Endothelial cell of umbilical vein (primary cell): ENCODE measurements around the gene PCDHA8. TPM values are rescaled to one million over a fixed set of nuclear protein-coding genes. Genes with fewer than 3 reads are reported as not detected.

Experiments
- BruUV-seq: library from RNA; stranded (reverse); fragments of 400-500 nt; replicated peaks from 2 replicates; lab custom pipeline; 2021; lab: Mats Ljungman, UMichigan
- CTCF ChIA-PET: fragments of 300-600, 350-600 bp; sonication (Branson Sonifier 250); formaldehyde crosslinking; loops from one replicate; lab custom pipeline; 2021; ENCODE audit warnings: antibody characterized with exemption, inconsistent platforms; lab: Charles Lee
- POLR2A ChIA-PET: fragments of 300-600, 350-600 bp; sonication (Branson Sonifier 250); formaldehyde crosslinking; loops from one replicate; lab custom pipeline; 2021; ENCODE audit warnings: antibody characterized with exemption, inconsistent platforms; lab: Charles Lee
- DNase-seq: peaks from one replicate; pipeline ENCODE4 v3.0.0-alpha.2; 2011; ENCODE audit warnings: low read depth, low spot score
- FAIRE-seq: peaks from 2 replicates; lab custom pipeline; 2011; peaks lifted over from hg19 to GRCh38; lab: Jason Lieb, UNC
- H2AFZ ChIP-seq: 2 replicates; pipeline ENCODE4 v1.6.0; 2012; ENCODE audit warnings: low read depth, low read length, control low read depth, inconsistent platforms
- H3K27ac ChIP-seq: 2 replicates; pipeline ENCODE4 v1.5.1; 2011; ENCODE audit warnings: low read depth, mild to moderate bottlenecking, control low read depth, low read length, moderate library complexity; ENCODE audit not compliant: insufficient read depth
- H3K27me3 ChIP-seq, 2 experiments: 2 replicates each; pipeline versions ENCODE4 v1.6.0 to v1.6.1; 2011; ENCODE audit warnings: low read length in 2 of 2, mixed read lengths in 1 of 2; ENCODE audit not compliant: control insufficient read depth in 2 of 2, insufficient read depth in 2 of 2
- H3K36me3 ChIP-seq, 2 experiments: 2 replicates in 1 of 2; 3 replicates in 1 of 2; pipeline ENCODE4 v1.5.1; 2011; ENCODE audit warnings: low read length in 2 of 2, mild to moderate bottlenecking in 1 of 2, moderate library complexity in 1 of 2; ENCODE audit not compliant: control insufficient read depth in 2 of 2, insufficient read depth in 2 of 2; ENCODE audit errors: extremely low read depth in 1 of 2
- H3K4me1 ChIP-seq: 3 replicates; pipeline ENCODE4 v1.5.1; 2011; ENCODE audit warnings: mild to moderate bottlenecking, low read length; ENCODE audit not compliant: control insufficient read depth, insufficient read depth; ENCODE audit errors: extremely low read depth
- H3K4me2 ChIP-seq: 2 replicates; pipeline ENCODE4 v1.6.1; 2011; ENCODE audit warnings: low read length, control low read depth, mixed read lengths; ENCODE audit not compliant: insufficient read depth
- H3K4me3 ChIP-seq, 3 experiments: fragments of 200-600 bp in 1 of 3; sonication (generic), shearing (Covaris generic) in 1 of 3; replicated peaks in 1 of 3; 2 replicates each; pipeline ENCODE4 v1.5.1; 2011 to 2016; ENCODE audit warnings: control low read depth in 3 of 3, low read length in 3 of 3, mild to moderate bottlenecking in 2 of 3, inconsistent platforms in 1 of 3, low read depth in 1 of 3, moderate library complexity in 1 of 3; ENCODE audit not compliant: insufficient read depth in 1 of 3
- H3K79me2 ChIP-seq: 2 replicates; pipeline ENCODE4 v1.6.0; 2012; ENCODE audit warnings: low read length, inconsistent platforms; ENCODE audit not compliant: control insufficient read depth, insufficient read depth
- H3K9ac ChIP-seq: replicated peaks from 2 replicates; pipeline ENCODE3; 2011; ENCODE audit warnings: low read length, control low read depth; ENCODE audit not compliant: insufficient read depth; ENCODE audit errors: extremely low read depth
- H3K9me1 ChIP-seq: replicated peaks from 3 replicates; pipeline ENCODE4 v1.6.0; 2011; ENCODE audit warnings: mild to moderate bottlenecking, low read length; ENCODE audit not compliant: control insufficient read depth, insufficient read depth; ENCODE audit errors: extremely low read depth
- H3K9me3 ChIP-seq: replicated peaks from 2 replicates; pipeline ENCODE4 v1.5.1; 2012; ENCODE audit warnings: low read length, inconsistent platforms; ENCODE audit not compliant: control insufficient read depth, insufficient read depth
- H4K20me1 ChIP-seq: replicated peaks from 2 replicates; pipeline ENCODE3; 2011; ENCODE audit warnings: mild to moderate bottlenecking, low read length; ENCODE audit not compliant: control insufficient read depth, insufficient read depth; ENCODE audit errors: extremely low read depth
- CTCF ChIP-seq, 2 donors: IDR thresholded peaks; 1 replicate in 1 of 2; 2 replicates in 1 of 2; pipeline ENCODE4 v1.5.1; 2011; ENCODE audit warnings: low read length in 2 of 2, mild to moderate bottlenecking in 2 of 2, moderate library complexity in 2 of 2, control low read depth in 1 of 2, inconsistent platforms in 1 of 2, low read depth in 1 of 2; ENCODE audit not compliant: insufficient read depth in 1 of 2; ENCODE audit errors: extremely low read depth in 1 of 2
- EZH2 ChIP-seq: IDR thresholded peaks from 2 replicates; pipeline ENCODE4 v1.6.1; 2012; ENCODE audit warnings: borderline replicate concordance, low read depth, mild to moderate bottlenecking, moderate library complexity, low read length, inconsistent platforms; ENCODE audit not compliant: severe bottlenecking
- FOS ChIP-seq: IDR thresholded peaks from 2 replicates; pipeline ENCODE4 v1.6.1; 2011; ENCODE audit warnings: mild to moderate bottlenecking, low read length, moderate library complexity, borderline replicate concordance; ENCODE audit not compliant: insufficient read depth
- GATA2 ChIP-seq: IDR thresholded peaks from 2 replicates; pipeline ENCODE4 v1.7.0; 2011; ENCODE audit warnings: low read depth, mild to moderate bottlenecking, moderate library complexity, mixed read lengths, low read length; ENCODE audit not compliant: insufficient read length, insufficient read depth
- JUN ChIP-seq: IDR thresholded peaks from 2 replicates; pipeline ENCODE4 v1.6.1; 2011; ENCODE audit warnings: borderline replicate concordance, low read depth; ENCODE audit not compliant: insufficient read length, insufficient read depth
- MAX ChIP-seq: IDR thresholded peaks from 2 replicates; pipeline ENCODE4 v1.6.1; 2011; ENCODE audit not compliant: insufficient read depth, insufficient read length
- MYC ChIP-seq: IDR thresholded peaks from one replicate; pipeline ENCODE4 v1.6.1; 2011; ENCODE audit warnings: mild to moderate bottlenecking, low read depth, low read length
- POLR2A ChIP-seq: IDR thresholded peaks from 2 replicates; pipeline ENCODE4 v1.6.1; 2012; ENCODE audit warnings: low read depth, mild to moderate bottlenecking, control low read depth, low read length
- POLR2AphosphoS5 ChIP-seq: IDR thresholded peaks from 2 replicates; pipeline ENCODE4 v1.6.1; 2012; ENCODE audit warnings: low read depth, mild to moderate bottlenecking, control low read depth, low read length, moderate library complexity; ENCODE audit not compliant: insufficient read depth
- dilution Hi-C: fragments of 300-500 bp; cut with MboI; formaldehyde crosslinking; loops from one replicate; pipeline ENCODE4 v1.15.0; 2019; ENCODE audit warnings: low sequenced_read_pairs; ENCODE audit not compliant: extremely low pct_ligation_motif_present
- intact Hi-C: fragments of 100-400 bp; cut with micrococcal nuclease; formaldehyde crosslinking; loops from one replicate; pipeline ENCODE4 v1.10.0; 2022
- polyA plus RNA-seq, 4 experiments: library from polyadenylated mRNA; depleted of rRNA in 3 of 4; stranded (reverse) in 3 of 4; unstranded in 1 of 4; fragments of >200 nt; gene quantifications; 2 replicates each; pipeline versions ENCODE4 v1.2.1 to v1.2.3, GENCODE V29; 2011 to 2012; ENCODE audit warnings: missing spikeins in 1 of 4
- total RNA-seq: library from RNA; stranded (reverse); gene quantifications from 2 replicates; pipeline ENCODE4 v1.2.3, GENCODE V29; 2021

The PCDHA8 gene
- total and polyA plus RNA-seq, 2 donors (not counting 3 experiments of a cell fraction or from before 2014, with no cell fraction given): not detected

- H3K27me3 ChIP-seq: peaks cover 0 to 5% of the 10 kb centered on the region in 2 experiments
- FAIRE-seq (no peak), DNase-seq (no peak)
- no peak overlapping the region for H3K4me3 ChIP-seq
- intact Hi-C loops: loop anchor here (5.0 kb wide), 1 partner anchor 43 kb away; the partner anchor contains the start of gene PCDHAC1
- H3K4me2 ChIP-seq: no peak overlapping the region
- H3K9me1 ChIP-seq: no peaks in the 10 kb centered on the region
- dilution Hi-C loops: no loop called here
- ChIA-PET POLR2A (no interaction called here), CTCF (interaction anchor here (2.2 kb wide), 1 partner anchor 156 kb away, joined by 12 read pairs; no protein-coding TSS in a partner anchor)
- TF ChIP-seq FOS (no peak), MAX (no peak), MYC (no peak), EZH2 (no peak), POLR2A (no peak), JUN (no peak), GATA2 (no peak), CTCF (IDR thresholded peaks at IDR 0.05; ENCODE audit: extremely low read depth in 1 of 2, insufficient read depth in 1 of 2, low read depth in 1 of 2, low read length in 2 of 2) (no peak), POLR2AphosphoS5 (no peak)
- H3K27ac ChIP-seq: no peak overlapping the region
- H3K9me3 ChIP-seq: no peaks in the 10 kb centered on the region
- no peak overlapping the region for H2AFZ ChIP-seq
- no peaks in the 10 kb centered on the region for H3K79me2 ChIP-seq
- no peaks in the 10 kb centered on the region for H3K4me1 ChIP-seq
- no peak overlapping the region for H3K9ac ChIP-seq
- H4K20me1 ChIP-seq: no peaks in the 10 kb centered on the region
- BruUV-seq: no TSS peak
- no peaks in the 10 kb centered on the region for H3K36me3 ChIP-seq
Observed at GRCh38 chr5:140883927-140884697, 43.1 kb downstream of the PCDHA8 start.

Other genes with a start within 250 kb of the PCDHA8 start
- gene CD14, start 208.0 kb upstream of the PCDHA8 start, total RNA-seq: 0.33 TPM in 1 of 2 replicates, not detected in the other
- gene CD14, start 208.0 kb upstream of the PCDHA8 start, polyA plus RNA-seq: 3.7 and 5.1 TPM in 2 replicates
- 14.2 and 23.7 TPM in 2 replicates for gene TMCO6, start 201.7 kb upstream of the PCDHA8 start, total RNA-seq
- 22.0 and 23.2 TPM in 2 replicates for gene TMCO6, start 201.7 kb upstream of the PCDHA8 start, polyA plus RNA-seq
- gene NDUFA2, start 193.6 kb upstream of the PCDHA8 start, total RNA-seq: 56.1 and 63.4 TPM in 2 replicates
- gene NDUFA2, start 193.6 kb upstream of the PCDHA8 start, polyA plus RNA-seq: 130 and 131 TPM in 2 replicates
- gene IK, start 193.4 kb upstream of the PCDHA8 start, total RNA-seq: 78.9 and 90.4 TPM in 2 replicates
- gene IK, start 193.4 kb upstream of the PCDHA8 start, polyA plus RNA-seq: 43.4 and 64.0 TPM in 2 replicates
- gene WDR55, start 176.3 kb upstream of the PCDHA8 start, total RNA-seq: 24.0 and 25.3 TPM in 2 replicates
- 17.5 and 17.8 TPM in 2 replicates for gene WDR55, start 176.3 kb upstream of the PCDHA8 start, polyA plus RNA-seq
- gene DND1, start 167.6 kb upstream of the PCDHA8 start, total RNA-seq: 1.1 TPM in 2 replicates
- 1.2 and 1.4 TPM in 2 replicates for gene DND1, start 167.6 kb upstream of the PCDHA8 start, polyA plus RNA-seq
- gene HARS1, start 149.8 kb upstream of the PCDHA8 start, total RNA-seq: 104 and 105 TPM in 2 replicates
- gene HARS1, start 149.8 kb upstream of the PCDHA8 start, polyA plus RNA-seq: 56.0 and 65.2 TPM in 2 replicates
- gene HARS2, start 149.7 kb upstream of the PCDHA8 start, total RNA-seq: 29.6 and 31.7 TPM in 2 replicates
- 19.9 and 23.6 TPM in 2 replicates for gene HARS2, start 149.7 kb upstream of the PCDHA8 start, polyA plus RNA-seq
- 49.0 and 49.4 TPM in 2 replicates for gene ZMAT2, start 140.7 kb upstream of the PCDHA8 start, total RNA-seq
- 45.8 and 58.0 TPM in 2 replicates for gene ZMAT2, start 140.7 kb upstream of the PCDHA8 start, polyA plus RNA-seq
- not detected in 2 replicates for gene PCDHA1, start 55.0 kb upstream of the PCDHA8 start, total RNA-seq
- 0.03 and 0.04 TPM in 2 replicates for gene PCDHA1, start 55.0 kb upstream of the PCDHA8 start, polyA plus RNA-seq
- not detected in 2 replicates for gene PCDHA2, start 46.3 kb upstream of the PCDHA8 start, total RNA-seq
- 0.02 TPM in 1 of 2 replicates, not detected in the other for gene PCDHA2, start 46.3 kb upstream of the PCDHA8 start, polyA plus RNA-seq
- gene PCDHA3, start 40.1 kb upstream of the PCDHA8 start, total RNA-seq: 0.09 TPM in 1 of 2 replicates, not detected in the other
- gene PCDHA3, start 40.1 kb upstream of the PCDHA8 start, polyA plus RNA-seq: 0.07 and 0.08 TPM in 2 replicates
- gene PCDHA4, start 34.1 kb upstream of the PCDHA8 start, total RNA-seq: 0.04 and 0.14 TPM in 2 replicates
- gene PCDHA4, start 34.1 kb upstream of the PCDHA8 start, polyA plus RNA-seq: 0.14 and 0.26 TPM in 2 replicates
- not detected in 2 replicates for gene PCDHA5, start 19.6 kb upstream of the PCDHA8 start, total RNA-seq
- gene PCDHA5, start 19.6 kb upstream of the PCDHA8 start, polyA plus RNA-seq: not detected in 2 replicates
- gene PCDHA6, start 13.2 kb upstream of the PCDHA8 start, total RNA-seq: 0.18 TPM in 1 of 2 replicates, not detected in the other
- gene PCDHA6, start 13.2 kb upstream of the PCDHA8 start, polyA plus RNA-seq: 0.04 and 0.08 TPM in 2 replicates
- 0.14 TPM in 1 of 2 replicates, not detected in the other for gene PCDHA7, start 6.9 kb upstream of the PCDHA8 start, total RNA-seq
- 0.07 and 0.30 TPM in 2 replicates for gene PCDHA7, start 6.9 kb upstream of the PCDHA8 start, polyA plus RNA-seq
- gene PCDHA9, start 7.2 kb downstream of the PCDHA8 start, total RNA-seq: not detected in 2 replicates
- 0.03 TPM in 1 of 2 replicates, not detected in the other for gene PCDHA9, start 7.2 kb downstream of the PCDHA8 start, polyA plus RNA-seq
- 0.07 and 0.18 TPM in 2 replicates for gene PCDHA10, start 14.7 kb downstream of the PCDHA8 start, total RNA-seq
- gene PCDHA10, start 14.7 kb downstream of the PCDHA8 start, polyA plus RNA-seq: 0.11 and 0.13 TPM in 2 replicates
- 0.12 TPM in 1 of 2 replicates, not detected in the other for gene PCDHA11, start 27.8 kb downstream of the PCDHA8 start, total RNA-seq
- gene PCDHA11, start 27.8 kb downstream of the PCDHA8 start, polyA plus RNA-seq: 0.03 TPM in 1 of 2 replicates, not detected in the other
- gene PCDHA12, start 34.1 kb downstream of the PCDHA8 start, total RNA-seq: not detected in 2 replicates
- gene PCDHA12, start 34.1 kb downstream of the PCDHA8 start, polyA plus RNA-seq: 0.03 TPM in 1 of 2 replicates, not detected in the other
- not detected in 2 replicates for gene PCDHA13, start 40.9 kb downstream of the PCDHA8 start, total RNA-seq
- gene PCDHA13, start 40.9 kb downstream of the PCDHA8 start, polyA plus RNA-seq: not detected in 2 replicates
- gene PCDHAC1, start 85.1 kb downstream of the PCDHA8 start, total RNA-seq: not detected in 2 replicates
- not detected in 2 replicates for gene PCDHAC1, start 85.1 kb downstream of the PCDHA8 start, polyA plus RNA-seq
- 0.90 and 1.00 TPM in 2 replicates for gene PCDHAC2, start 125.3 kb downstream of the PCDHA8 start, total RNA-seq
- 0.97 and 1.2 TPM in 2 replicates for gene PCDHAC2, start 125.3 kb downstream of the PCDHA8 start, polyA plus RNA-seq
- not detected in 2 replicates for gene PCDHB1, start 210.2 kb downstream of the PCDHA8 start, total RNA-seq
- gene PCDHB1, start 210.2 kb downstream of the PCDHA8 start, polyA plus RNA-seq: not detected in 2 replicates